ENCODE data around the gene SETDB1.

The SETDB1 gene

GRCh38 chr1:150985179-150985825 lies 59.1 kb downstream of the SETDB1 start (continued):
- TF ChIP-seq HIC1 (tag by site-specific recombination; IDR thresholded peaks at IDR 0.05) (peak; percentile 44; the same call in 1 of the 2 replicates), SP7 (tag by site-specific recombination; IDR thresholded peaks at IDR 0.05) (peak; percentile 67), HOXA7 (CRISPR knock-in tag; IDR thresholded peaks at IDR 0.05; ENCODE audit: borderline replicate concordance) (no peak), ZFHX2 (tag by site-specific recombination; conservative IDR thresholded peaks at IDR 0.05) (0 out of 2 replicates have a peak, but pooled peaks have one; percentile 5), ZNF585B (tag by site-specific recombination; IDR thresholded peaks at IDR 0.05) (no peak), ZNF747 (tag by site-specific recombination; IDR thresholded peaks at IDR 0.05) (no peak), ZNF596 (tag by site-specific recombination; IDR thresholded peaks at IDR 0.05) (0 out of 2 replicates have a peak, but pooled peaks have one; percentile 41), ZNF114 (tag by site-specific recombination; IDR thresholded peaks at IDR 0.05) (no peak), GLIS2 (tag by site-specific recombination; IDR thresholded peaks at IDR 0.05) (no peak), MYNN (tag by site-specific recombination; IDR thresholded peaks at IDR 0.05; ENCODE audit: borderline replicate concordance) (no peak), ZNF639 (tag by site-specific recombination; IDR thresholded peaks at IDR 0.05) (0 out of 2 replicates have a peak, but pooled peaks have one; percentile 22), ZNF37A (tag by site-specific recombination; IDR thresholded peaks at IDR 0.05) (no peak), ZNF214 (tag by site-specific recombination; IDR thresholded peaks at IDR 0.05; ENCODE audit: borderline replicate concordance) (no peak), ZIC2 (tag by site-specific recombination; IDR thresholded peaks at IDR 0.05) (no peak), KLF17 (tag by site-specific recombination; IDR thresholded peaks at IDR 0.05) (0 out of 2 replicates have a peak, but pooled peaks have one; percentile 53), KLF10 (tag by site-specific recombination; IDR thresholded peaks at IDR 0.05) (no peak), ZNF600 (tag by site-specific recombination; IDR thresholded peaks at IDR 0.05) (peak; percentile 67), ZNF629 (tag by site-specific recombination; IDR thresholded peaks at IDR 0.05) (peak; percentile 7; the same call in 1 of the 2 replicates)
- TF ChIP-seq, protein P1, sequence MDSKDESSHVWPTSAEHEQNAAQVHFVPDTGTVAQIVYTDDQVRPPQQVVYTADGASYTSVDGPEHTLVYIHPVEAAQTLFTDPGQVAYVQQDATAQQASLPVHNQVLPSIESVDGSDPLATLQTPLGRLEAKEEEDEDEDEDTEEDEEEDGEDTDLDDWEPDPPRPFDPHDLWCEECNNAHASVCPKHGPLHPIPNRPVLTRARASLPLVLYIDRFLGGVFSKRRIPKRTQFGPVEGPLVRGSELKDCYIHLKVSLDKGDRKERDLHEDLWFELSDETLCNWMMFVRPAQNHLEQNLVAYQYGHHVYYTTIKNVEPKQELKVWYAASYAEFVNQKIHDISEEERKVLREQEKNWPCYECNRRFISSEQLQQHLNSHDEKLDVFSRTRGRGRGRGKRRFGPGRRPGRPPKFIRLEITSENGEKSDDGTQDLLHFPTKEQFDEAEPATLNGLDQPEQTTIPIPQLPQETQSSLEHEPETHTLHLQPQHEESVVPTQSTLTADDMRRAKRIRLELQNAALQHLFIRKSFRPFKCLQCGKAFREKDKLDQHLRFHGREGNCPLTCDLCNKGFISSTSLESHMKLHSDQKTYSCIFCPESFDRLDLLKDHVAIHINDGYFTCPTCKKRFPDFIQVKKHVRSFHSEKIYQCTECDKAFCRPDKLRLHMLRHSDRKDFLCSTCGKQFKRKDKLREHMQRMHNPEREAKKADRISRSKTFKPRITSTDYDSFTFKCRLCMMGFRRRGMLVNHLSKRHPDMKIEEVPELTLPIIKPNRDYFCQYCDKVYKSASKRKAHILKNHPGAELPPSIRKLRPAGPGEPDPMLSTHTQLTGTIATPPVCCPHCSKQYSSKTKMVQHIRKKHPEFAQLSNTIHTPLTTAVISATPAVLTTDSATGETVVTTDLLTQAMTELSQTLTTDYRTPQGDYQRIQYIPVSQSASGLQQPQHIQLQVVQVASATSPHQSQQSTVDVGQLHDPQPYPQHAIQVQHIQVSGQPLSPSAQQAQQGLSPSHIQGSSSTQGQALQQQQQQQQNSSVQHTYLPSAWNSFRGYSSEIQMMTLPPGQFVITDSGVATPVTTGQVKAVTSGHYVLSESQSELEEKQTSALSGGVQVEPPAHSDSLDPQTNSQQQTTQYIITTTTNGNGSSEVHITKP (tag by site-specific recombination; IDR thresholded peaks at IDR 0.05) = no peak

All from HEK293 (cell line).